NCI-H146 treated with DMSO at 0.1 percent for 48 hours (cell line): ENCODE measurements around the gene ONECUT1.
A peak's percentile ranks its signal among the peaks of the same experiment; 100 is the strongest.

Experiments
- DNase-seq: peaks from one replicate; lab custom pipeline; 2025; ENCODE audit not compliant: unreplicated experiment; lab: John Stamatoyannopoulos, UW

The ONECUT1 gene

DNA sequence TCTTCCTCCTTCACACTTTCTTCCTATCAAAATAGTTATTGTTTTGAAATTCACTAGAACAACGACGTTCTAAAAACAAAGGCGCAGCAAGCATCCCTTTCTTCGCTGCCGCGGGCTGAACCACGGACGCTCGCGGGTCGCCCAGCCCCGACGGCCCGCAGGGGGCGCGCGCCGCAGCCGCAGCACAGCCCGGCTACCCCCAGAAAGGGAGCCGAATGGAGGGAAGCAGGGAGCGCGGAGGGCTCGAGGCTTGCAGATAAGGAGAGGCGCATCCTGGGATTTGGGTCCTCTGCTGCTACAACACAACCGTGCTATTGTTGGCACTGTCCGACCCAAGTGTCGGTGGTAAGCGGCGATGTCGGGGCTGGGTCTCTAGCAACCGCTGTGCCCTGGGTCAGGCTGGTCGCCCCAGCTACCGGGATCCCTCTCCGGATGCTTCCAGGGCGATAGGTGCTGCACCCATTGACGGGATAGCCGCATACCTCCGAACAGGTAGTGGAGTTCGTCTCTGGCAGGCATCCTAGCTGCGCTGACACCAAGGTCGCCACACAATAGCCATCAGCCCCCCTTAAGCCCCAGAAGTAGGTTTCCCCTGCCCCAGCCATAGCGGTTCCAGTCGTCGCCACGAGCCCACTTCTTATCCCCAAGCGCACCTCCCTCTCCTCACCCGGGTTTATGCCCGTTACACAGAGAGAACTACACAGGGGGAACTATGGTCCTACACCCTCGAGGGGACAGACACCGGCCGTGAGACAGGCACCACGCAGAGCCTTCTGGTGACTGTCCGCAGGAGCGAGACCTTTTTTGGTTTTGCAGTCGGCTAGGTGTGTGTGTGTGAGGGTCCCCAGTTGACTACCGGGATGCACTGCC is 6.0 kb downstream of the ONECUT1 start:
- DNase-seq = no peak

DNA sequence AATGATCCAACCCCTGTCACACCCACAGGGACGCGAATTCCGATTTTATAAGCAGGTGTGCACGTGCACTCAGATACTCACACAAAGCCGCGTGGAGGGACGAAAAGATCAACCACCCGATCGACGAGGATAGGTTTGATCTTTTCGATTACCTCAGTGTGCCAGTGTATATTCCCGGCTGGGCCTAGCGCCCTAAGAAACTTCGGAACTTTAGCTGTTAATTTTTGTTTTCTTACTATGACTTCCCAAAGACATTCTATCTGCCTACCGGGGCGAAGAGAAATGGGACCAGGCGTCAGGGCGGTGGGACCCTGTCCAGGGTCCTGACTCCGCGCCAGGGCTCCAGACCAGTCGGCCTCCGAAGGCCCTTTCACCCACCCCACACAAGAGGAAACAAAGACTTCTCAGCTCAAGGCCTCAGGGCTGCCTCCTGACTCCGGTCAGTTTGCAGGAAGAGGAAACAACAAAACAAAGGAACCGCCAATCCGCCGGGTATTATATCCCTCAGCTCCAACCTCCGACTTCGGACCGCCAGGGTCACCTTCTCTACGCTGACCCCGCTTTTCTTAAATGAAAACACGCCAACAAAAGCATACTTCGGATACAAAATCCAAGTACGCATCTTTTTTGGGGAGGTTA is 6.8 kb downstream of the ONECUT1 start:
- no peak for DNase-seq

DNA sequence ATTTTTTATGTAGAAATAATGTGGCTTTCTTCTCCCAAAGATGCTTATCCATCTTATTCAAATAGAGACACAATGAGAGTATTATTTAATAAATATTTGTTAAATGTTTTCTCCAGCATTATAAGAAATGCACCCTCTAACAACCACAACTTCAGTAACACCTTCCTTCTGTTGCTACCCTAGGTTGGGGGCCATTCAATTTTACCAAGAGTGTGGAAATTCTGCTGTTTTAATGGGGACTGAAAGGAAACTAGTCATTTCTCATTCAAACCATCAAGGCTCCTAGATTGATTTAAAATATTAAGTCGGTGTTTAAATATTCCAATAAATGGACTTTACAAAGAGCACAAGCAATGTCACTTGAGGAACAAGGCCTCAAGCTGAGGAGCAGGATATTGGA is 7.6 kb downstream of the ONECUT1 start:
- DNase-seq = no peak

DNA sequence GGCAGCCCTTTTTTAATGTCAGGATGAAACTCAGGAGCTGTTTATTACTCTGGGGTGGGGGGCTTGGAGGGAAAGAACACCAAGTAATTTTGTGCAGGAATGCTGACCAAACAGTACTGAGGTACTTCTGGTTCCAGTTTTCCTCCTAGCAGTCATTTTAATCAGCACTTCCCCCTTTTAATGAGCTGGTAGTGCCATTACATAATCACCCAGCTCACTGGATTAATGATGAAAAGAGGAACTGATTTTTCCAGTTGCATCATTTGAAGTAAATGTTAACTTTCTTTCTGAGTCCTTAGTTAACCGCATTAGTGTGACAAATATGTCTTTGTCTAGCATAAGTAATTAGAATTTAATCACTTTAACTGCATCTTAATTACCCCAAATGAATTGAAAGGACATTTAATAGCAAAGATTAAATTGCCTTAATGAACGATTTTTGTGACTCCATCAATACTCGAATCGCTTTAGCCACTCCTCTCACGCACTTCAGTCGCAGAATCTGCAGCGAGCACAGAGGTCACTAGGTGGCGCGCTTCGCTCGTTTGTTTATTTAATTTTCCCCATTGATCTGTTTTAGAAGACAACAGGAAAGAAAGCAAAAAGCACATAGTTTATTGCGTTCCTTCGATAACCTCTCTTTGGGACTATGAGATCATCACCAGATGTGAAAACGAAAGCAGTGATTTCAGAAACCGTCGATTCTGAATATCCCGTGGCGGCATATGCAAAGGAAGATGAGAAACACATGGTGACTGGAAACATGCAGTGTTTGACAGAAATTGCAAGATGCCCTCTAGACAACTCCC is 9.8 kb downstream of the ONECUT1 start:
- peak; percentile 42 for DNase-seq

DNA sequence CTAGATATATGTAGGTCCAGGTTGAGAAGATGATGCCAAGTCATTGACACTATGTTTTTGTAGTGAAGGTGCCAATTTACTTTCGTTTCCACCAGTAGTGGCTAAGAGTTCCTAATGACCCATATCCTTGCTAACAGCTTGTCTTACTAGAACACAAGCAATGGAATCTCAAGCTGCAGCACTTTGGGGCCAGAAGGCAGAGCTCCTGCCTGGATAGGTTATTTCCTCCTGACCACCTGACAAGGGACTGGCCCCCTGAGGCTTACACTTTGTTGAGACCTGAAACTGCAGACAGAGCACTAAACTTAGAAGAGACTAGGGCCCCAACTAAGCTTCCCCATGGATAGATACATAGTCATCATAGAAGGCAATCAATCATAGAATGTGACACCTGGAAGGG is 11.7 kb downstream of the ONECUT1 start:
- no peak for DNase-seq

DNA sequence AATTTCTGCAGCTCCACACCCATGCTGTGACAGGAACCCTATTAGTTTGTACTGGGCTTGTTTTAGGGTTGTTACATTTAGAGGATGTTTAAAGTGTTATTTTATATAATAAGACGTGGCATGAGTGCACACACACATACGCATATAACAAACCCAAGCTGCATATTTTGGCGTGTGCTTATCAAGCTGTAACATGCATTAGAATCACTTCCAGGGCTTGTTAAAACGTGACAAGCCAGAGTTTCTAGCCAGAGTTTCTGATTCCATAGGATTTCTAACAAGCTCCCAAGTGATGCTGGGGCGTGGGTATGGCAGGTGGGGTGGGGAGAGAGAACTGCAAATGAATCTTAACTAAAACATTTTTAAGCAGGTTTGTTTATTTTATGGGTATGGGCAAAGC is 17.4 kb downstream of the ONECUT1 start:
- DNase-seq = no peak

DNA sequence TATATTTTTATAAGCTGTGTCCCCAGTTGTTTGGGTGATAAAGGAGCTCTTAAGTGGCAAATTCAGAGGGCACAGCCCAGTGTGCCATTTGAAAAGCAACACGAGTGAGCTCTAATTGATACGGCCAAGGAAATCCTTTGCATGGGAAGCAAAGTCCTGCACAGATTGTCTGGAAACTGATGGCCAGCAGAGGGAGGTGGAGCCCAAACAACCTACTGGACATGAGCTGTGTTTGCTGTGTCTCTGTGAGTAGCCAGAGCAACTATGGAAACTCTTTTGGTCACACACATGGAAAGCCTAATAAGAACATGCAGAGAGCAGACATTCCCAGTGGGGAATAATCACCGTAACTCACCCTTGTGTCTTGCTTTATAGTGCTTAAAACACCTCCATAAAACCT is 24.4 kb downstream of the ONECUT1 start:
- no peak for DNase-seq

DNA sequence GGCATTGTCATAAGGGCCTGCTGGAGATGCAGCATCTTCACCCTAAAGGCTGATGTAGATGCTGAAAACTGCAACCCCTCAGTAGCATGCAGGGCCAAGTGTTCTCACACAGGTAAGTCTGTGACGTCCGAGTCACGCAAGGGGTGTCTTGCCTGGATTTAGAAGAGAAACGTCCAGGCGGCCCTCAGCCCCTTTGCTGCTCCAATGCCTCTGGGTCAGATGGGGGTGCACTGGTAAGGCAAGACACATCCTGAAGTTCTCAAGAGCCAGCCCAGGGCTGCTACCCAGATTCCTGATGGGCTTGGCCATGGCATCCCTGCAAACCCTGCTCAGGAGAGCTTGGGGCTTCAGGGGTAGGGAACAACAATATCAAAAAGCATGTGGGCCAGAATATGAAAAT is 25.4 kb downstream of the ONECUT1 start:
- DNase-seq = no peak

DNA sequence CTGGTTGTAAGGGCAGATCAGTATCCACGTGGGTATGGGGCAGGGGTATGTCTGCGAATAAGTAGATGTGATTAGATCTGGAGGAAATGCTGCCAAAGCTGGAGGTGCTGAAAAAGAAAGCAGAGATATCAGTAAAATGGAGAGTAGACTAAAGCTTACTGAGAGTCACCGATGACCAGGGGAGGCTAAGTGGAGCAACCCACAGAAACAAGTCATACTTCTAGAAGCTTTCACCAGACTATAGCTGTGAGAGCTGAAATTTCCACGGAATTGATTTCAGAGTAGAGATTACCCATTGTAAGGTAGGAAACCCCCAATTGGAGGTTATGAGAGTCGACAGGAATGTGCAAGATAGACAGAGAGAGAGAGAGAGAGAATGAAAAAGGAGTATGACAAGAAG is 27.5 kb downstream of the ONECUT1 start:
- DNase-seq = no peak

DNA sequence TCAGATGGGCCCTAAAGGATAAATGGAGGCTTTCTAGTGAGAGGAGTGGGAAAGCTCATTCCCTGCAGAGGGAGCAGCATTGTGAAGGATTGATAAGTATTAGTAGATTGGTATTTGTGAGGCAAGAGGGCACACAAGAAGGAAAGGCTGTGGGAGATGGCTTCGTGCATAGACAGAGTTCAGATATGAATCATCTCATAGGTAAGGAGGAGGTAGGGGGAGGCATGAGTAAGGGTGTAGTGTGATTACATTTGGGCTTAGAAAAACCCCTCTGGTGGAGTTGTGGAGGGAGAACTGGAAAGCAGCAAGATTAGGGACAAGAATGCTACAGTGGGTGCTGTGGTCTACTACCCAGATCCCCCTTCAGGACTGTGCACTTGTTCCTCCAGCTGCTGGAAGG is 29.6 kb downstream of the ONECUT1 start:
- no peak for DNase-seq

DNA sequence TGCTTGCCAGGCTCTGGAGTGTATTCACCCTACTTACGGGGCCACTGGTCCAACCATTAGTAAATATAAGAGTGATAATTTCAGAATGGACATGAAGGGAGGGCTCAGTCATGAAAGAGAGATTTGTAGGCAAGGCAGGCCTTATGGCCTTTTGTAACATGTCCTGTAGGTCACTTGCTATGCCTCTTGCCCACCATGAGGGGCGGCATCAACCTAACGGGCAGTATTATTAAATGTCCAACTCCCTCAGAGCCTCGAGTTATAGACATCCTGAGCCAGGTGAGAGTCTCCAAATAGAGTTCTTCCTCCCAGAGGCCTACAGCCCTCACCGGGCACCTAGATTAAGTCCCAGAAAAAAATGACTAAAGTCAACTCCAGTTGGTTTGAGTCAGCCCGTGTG is 30.2 kb downstream of the ONECUT1 start:
- no peak for DNase-seq

DNA sequence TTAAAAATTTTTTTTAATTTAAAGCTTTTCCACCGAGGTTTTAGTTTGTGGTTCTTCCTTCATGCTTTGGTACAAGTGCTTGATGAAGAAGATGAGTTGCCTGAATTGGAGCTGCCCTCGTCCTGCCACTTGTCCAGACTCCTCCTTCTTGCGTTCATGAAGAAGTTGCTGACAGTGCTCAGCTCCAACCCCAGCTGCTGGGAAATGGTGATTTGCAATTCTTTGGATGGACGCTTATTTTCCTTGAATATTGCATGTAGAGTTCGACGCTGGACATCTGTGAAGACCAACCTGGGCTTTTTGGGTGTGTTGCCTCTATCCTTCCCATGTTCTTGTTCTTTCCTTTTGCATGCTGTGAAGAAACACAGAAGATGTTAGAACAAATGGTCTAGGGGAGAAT is 32.6 kb downstream of the ONECUT1 start:
- no peak for DNase-seq

DNA sequence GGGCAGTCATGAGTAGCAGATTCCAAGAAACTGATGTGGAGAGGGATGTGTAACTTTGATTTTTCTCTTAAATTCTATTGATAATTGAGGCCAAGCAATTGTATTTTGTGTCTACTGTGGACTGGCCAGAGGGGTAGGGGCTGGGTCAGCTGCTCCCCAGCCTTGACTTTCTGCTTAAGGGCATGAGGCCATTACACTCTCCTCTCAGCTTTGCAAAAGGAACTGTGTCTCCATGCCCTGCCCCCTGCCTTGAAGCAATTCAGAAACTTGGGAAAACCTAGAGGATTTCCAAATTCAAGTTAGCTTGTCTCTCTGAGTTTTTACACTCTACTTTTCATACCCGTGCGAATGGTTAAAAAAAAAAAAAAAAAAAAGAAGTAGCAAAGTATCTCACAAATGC is 38.6 kb downstream of the ONECUT1 start:
- DNase-seq = no peak

DNA sequence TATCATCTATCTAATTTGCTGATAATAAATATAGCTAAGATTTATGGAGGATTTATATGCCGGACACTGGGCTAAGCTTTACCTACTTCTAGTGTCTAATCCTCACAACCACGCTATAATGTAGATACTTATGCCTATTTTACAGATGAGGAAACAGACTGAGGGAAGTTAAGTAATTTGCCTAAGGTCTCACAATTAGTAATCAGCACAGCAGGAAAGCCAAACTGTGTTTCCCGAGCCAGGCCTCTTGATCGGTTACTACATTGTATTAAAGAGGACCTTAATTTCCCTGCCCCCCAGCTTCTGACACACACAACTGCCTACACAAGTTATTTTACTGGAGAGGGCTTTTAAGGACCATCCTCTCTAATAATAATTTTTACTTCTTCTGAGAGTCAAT is 40.9 kb downstream of the ONECUT1 start:
- DNase-seq = no peak

DNA sequence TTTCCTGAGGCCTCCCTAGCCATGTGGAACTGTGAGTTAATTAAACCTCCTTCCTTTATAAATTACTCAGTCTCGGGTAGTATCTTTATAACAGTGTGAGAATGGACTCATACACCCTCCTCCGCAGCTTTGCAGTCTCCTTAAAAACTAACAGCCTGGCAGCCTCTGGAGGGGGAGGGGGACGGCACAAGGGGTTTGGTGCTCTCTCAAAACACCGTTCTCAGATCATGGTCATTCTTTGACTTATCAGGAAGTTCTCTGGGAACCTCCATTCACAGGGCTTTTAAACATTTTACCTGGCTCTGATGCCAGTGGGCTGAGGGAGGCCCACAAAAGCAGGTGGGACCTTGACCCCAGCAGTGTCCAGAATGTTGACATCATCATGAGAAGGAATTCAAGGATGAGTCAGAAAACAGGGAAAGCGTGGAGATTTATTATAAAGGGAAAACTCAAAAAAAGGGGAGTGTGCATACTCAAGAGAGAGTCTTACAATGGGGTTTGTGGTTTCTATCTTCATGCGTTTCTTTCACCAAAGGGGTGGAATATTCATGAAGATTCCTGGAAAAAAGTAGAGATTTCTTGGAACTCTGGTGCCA is 43.9 kb downstream of the ONECUT1 start:
- no peak for DNase-seq

DNA sequence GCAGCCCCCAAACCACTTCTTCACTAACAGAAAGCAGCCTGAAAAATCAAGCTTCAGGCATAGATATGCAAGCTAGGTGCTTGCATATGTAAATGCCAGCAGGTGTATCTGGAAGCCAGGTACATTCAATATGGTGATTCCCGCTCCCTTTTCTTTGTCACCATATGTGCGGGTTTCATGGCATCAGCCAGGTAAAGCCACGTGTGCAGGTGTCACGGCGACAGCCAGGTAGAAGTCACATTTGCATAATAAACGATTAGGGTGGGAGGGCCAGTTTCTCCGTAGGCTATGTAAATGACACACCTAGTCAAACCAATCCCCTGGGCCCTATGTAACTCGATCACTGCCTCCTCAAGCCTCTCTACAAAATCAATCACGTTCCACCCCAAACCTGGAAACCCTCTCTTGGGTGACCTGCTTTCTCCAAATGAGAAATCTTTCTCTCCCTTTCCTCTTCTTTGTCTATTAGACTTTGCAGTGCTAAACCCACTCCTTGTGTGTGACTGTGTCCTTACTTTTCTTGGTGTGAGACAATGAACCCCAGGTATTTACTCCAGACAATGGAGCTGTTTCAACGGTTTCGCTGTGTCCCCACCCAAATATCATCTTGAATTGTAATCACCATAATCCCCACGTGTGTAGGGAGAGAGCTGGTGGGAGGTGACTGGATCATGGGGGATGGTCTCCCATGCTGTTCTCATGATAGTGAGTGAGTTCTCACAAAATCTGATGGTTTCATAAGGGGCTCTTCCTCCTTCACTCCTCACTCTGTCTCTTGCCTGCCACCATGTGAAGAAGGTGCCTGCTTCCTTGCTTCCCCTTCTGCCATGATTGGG is 44.6 kb downstream of the ONECUT1 start:
- no peak for DNase-seq

DNA sequence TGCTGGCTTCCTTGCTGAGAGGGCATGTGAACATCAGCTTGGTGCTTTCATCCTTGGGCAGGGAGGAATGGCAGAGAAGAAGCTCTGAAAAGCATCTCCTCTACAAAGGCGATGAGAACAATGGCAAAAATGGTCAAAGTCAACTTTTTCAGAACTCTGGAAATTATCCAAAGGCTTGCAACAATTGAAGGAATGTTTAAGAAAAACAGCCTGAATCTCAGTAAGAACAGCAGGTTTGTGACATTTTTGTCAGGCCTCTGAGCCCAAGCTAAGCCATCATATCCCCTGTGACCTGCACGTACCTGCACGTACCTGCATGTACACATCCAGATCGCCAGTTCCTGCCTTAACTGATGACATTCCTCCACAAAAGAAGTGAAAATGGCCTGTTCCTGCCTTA is 51.8 kb downstream of the ONECUT1 start:
- DNase-seq = no peak

DNA sequence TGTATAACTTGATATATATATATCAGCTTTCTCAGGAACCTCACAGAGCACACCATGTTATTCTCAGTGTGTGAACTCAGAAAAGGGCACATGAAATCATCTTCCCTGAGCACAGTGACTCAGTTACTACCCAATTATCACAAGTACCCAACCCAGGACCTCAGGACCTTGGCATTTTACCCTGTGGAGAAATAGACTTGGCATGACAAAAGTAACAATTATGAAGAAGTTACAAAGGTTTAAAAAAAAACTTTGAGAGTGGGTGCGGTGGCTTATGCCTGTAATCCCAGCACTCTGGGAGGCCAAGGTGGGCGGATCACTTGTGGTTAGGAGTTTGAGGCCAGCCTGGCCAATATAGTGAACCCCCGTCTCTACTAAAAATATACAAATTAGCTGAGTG is 52.4 kb downstream of the ONECUT1 start:
- DNase-seq = no peak

DNA sequence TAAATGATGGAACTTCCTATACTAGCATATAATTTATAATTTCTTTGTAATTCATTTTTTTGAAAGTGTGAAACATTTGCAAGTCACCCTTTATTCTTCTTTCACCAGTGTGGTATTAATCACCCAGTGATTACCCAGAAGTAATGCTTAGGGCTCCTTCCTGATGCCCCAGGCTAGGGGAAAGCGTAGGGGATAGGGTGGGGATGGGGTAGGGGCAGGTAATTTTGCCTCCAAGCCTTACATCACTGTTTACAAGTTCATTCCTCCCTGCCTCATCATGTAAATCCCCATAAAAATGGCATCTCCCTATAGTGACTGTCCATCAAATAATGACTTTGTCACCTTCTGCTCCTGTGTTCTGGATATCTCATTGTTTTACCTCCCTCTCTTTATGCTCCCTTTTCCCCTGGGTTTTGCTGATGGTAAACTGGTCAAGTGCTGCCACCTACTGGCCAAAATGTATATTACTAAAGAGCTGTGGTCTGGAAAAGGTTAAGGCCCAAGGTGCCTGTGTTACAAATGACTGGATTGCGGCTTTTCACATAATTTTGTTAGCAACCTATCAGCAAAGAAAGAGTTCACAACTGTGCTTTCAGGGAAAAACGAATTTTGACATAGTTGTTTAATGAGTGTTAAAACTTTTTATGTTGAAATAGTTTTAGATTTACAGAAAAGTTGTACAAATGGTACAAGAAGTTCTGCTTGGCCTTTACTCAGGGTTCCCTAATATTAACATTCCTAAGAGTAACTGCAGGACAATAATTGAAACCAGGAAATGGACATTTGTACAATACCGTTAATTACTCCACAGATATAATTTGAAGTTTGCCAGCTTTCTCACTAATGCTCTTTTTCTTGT is 54.7 kb downstream of the ONECUT1 start:
- DNase-seq = peak; percentile 55

DNA sequence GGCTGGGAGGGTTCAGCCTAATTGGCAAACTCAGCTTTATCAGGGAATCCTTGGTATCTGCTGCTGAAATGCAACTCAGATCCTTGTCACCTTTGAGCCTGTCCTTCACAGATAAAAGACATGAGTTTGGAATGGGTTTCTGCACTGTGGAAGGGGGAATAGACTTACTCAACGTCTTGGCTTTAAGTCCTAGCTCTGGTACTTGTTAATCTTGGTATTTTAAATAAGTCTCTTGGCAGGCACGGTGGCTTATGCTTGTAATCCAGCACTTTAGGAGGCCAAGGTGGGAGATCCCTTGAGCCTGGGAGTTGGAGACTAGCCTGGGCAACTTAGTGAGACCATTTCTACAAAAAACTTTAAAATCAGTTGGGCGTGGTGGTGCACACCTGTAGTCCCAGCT is 55.8 kb downstream of the ONECUT1 start:
- no peak for DNase-seq
